WERI-Rb-1 (cell line): ENCODE data around the gene ZNF396.

Experiments
- DNase-seq: peaks from one replicate; pipeline ENCODE4 v3.0.0-alpha.2; 2020
- H3K27ac ChIP-seq: fragments of 250-450 bp; sonication (Bioruptor Pico); 2 replicates; pipeline ENCODE4 v1.5.1; 2020; ENCODE audit warnings: mild to moderate bottlenecking, moderate library complexity
- H3K27me3 ChIP-seq: fragments of 250-450 bp; sonication (Bioruptor Pico); 2 replicates; pipeline ENCODE4 v1.5.1; 2021; ENCODE audit warnings: mild to moderate bottlenecking, low read depth, moderate library complexity; ENCODE audit not compliant: insufficient read depth, severe bottlenecking
- H3K36me3 ChIP-seq: fragments of 250-450 bp; sonication (Bioruptor Pico); 2 replicates; pipeline ENCODE4 v1.5.1; 2020; ENCODE audit warnings: mild to moderate bottlenecking, moderate library complexity
- H3K4me3 ChIP-seq: 2 replicates; pipeline ENCODE4 v1.5.1; 2011; ENCODE audit warnings: low read depth, mild to moderate bottlenecking, control low read depth, low read length
- H3K9me3 ChIP-seq: fragments of 250-450 bp; sonication (Bioruptor Pico); 2 replicates; pipeline ENCODE4 v1.5.1; 2021; ENCODE audit warnings: mild to moderate bottlenecking, moderate library complexity; ENCODE audit not compliant: severe bottlenecking
- CTCF ChIP-seq: IDR thresholded peaks from 2 replicates; pipeline ENCODE4 v1.5.1; 2011; ENCODE audit warnings: low read depth, mild to moderate bottlenecking, control low read depth, inconsistent platforms, low read length

Gene ZNF396

DNA sequence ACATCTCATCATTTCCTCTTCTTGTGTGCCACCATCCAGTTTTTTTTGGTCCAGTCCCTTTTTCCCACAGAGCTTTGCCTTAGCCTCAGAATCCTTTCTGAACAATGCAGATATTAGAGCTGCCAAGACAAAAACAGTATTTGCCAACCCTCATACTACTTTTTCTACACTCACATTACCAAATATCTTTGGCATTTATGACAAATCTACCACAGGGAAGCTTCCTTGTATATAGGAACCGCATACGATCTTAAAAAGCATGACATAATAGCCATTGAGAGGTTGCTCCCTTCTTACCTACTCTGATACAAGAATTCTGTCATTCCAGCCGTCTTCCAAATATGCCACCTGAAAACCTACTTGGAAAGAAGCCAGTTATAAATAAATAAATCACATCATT, 42.3 kb downstream of the ZNF396 start:
- H3K36me3 ChIP-seq, result peaks cover 81% of the 10 kb centered on the region
- DNase-seq, result no peak
- H3K4me3 ChIP-seq, result no peak overlapping the region
- no peak overlapping the region for H3K27ac ChIP-seq
- no peak for TF ChIP-seq CTCF
- H3K9me3 ChIP-seq, result no peaks in the 10 kb centered on the region
- no peaks in the 10 kb centered on the region for H3K27me3 ChIP-seq

DNA sequence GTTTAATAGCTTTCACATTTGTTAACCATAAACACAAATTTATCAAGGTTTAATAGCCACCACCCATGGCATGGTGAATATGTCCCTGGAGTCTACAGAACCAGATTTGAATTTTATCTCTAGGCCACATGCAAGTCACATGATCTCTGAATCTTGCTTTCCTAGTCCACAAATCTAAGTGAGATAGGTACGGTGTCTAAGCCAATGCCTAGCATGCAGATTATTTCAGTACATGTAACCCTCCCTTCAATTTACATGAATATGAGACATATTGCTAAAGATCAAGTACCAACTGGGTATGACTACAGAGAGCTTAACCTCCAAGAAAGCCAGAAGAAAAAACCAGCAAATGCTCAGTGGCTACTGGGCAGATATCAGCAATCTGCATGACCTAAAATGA, 42.9 kb downstream of the ZNF396 start:
- Histone ChIP-seq H3K4me3 (no peak overlapping the region), H3K27ac (no peak overlapping the region), H3K36me3 (peaks cover 75% of the 10 kb centered on the region), H3K9me3 (no peaks in the 10 kb centered on the region), H3K27me3 (no peaks in the 10 kb centered on the region)
- no peak for TF ChIP-seq CTCF
- DNase-seq, result no peak

DNA sequence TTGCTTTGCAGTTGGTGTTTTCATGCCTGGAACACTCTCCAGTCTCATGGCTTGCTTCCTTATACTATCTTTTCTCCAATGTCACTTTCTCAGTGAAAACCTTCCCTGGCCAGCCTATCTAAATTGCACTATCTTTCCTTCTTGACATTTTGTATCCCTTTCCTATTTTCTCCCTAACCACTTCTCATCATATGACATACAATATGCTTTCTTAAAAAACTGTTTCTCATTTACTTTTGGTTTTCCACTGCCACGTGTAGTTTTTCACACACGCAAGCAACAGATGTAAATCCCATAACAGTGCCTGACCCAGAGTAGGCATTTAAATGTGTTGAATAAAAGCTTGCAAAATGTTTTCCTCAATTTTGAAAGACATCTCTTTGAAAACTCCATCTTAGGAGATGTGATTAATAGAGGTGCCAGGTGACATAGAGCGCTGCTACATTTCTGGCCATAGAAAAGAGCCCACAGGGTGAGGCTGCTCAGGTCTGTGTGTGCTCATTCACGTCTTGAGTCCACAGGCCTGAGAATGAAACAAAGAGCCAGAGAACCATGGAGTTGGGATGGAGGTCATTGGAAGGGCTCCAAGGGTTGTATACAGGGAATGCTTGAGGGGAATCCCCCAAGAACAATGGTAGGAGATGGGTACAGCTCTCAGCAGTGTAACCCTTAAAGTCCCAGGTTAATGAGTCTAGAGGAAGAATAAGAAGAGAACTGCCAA, 45.6 kb downstream of the ZNF396 start:
- Histone ChIP-seq H3K27me3 (no peaks in the 10 kb centered on the region), H3K4me3 (no peak overlapping the region), H3K27ac (no peak overlapping the region), H3K36me3 (peaks cover 48% of the 10 kb centered on the region), H3K9me3 (no peaks in the 10 kb centered on the region)
- DNase-seq, result no peak
- no peak for TF ChIP-seq CTCF

DNA sequence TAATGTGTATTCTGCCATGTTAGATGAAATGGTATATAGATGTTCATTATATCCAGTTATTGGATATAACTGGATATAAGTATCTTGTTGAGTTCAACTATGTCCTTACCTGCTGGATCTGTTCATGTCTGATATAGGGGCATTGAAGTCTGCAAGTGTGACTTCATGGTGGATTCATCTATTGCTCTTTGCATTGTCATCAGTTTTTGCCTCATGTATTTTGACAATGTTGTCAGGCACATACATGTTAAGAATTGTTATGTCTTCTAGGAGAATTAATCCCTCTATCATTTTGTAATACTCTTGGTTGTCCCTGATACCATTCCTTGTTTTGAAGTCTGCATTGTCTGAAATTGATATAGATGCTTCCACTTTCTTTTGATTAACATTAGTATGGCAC, 48.3 kb downstream of the ZNF396 start:
- DNase-seq, result no peak
- TF ChIP-seq CTCF, result no peak
- Histone ChIP-seq H3K27ac (no peak overlapping the region), H3K4me3 (no peak overlapping the region), H3K27me3 (no peaks in the 10 kb centered on the region), H3K36me3 (peaks cover 21% of the 10 kb centered on the region), H3K9me3 (no peaks in the 10 kb centered on the region)

GRCh38 chr18:35326695-35327387, 50.3 kb downstream of the ZNF396 start:
- DNase-seq, result no peak

More at GRCh38 chr18:35326695-35327387, 50.3 kb downstream of the ZNF396 start:
- no peak overlapping the region for H3K27ac ChIP-seq
- H3K9me3 ChIP-seq, result no peaks in the 10 kb centered on the region
- no peak overlapping the region for H3K4me3 ChIP-seq
- H3K27me3 ChIP-seq, result no peaks in the 10 kb centered on the region
- peaks cover 1% of the 10 kb centered on the region; the same call in 1 of the 2 replicates for H3K36me3 ChIP-seq
- no peak for TF ChIP-seq CTCF
